SK-N-SH (cell line): ENCODE measurements around the gene CRTC1. TPM values are rescaled to one million over a fixed set of nuclear protein-coding genes. Genes with fewer than 3 reads are reported as not detected.

Experiments
- CTCF ChIA-PET: fragments of 300-600, 350-600 bp; formaldehyde crosslinking; extraction: SDS; loops from one replicate; lab custom pipeline; 2021; lab: Yijun Ruan, JAX
- POLR2A ChIA-PET: fragments of 350-600 bp; sonication (Branson Sonifier 250); formaldehyde crosslinking; extraction: SDS; loops from one replicate; lab custom pipeline; 2020; ENCODE audit warnings: antibody characterized with exemption, inconsistent platforms; lab: Yijun Ruan, JAX
- DNase-seq: peaks from one replicate; pipeline ENCODE4 v3.0.0; 2012
- H2AFZ ChIP-seq: fragments of 200-600 bp; sonication (generic); 2 replicates; pipeline ENCODE4 v1.8.1; 2016; ENCODE audit warnings: antibody characterized with exemption, mild to moderate bottlenecking, low read depth
- H3F3A ChIP-seq: fragments of 200-600 bp; sonication (generic); replicated peaks from 2 replicates; pipeline ENCODE3; 2016; ENCODE audit warnings: antibody characterized with exemption, mild to moderate bottlenecking; ENCODE audit not compliant: insufficient read depth
- H3K27ac ChIP-seq, 2 experiments: fragments of 200-500 bp in 1 of 2; fragments of 200-600 bp in 1 of 2; sonication (Bioruptor generic) in 1 of 2; sonication (generic), shearing (Covaris generic) in 1 of 2; 2 replicates each; pipeline versions ENCODE4 v1.5.1 to v1.6.1; 2014 to 2016; ENCODE audit warnings: low read depth in 2 of 2, inconsistent platforms in 1 of 2, low read length in 1 of 2, mild to moderate bottlenecking in 1 of 2, mixed read lengths in 1 of 2
- H3K27me3 ChIP-seq: fragments of 200-600 bp; sonication (generic), shearing (Covaris generic); 2 replicates; pipeline ENCODE4 v1.6.1; 2016; ENCODE audit warnings: mixed run types; ENCODE audit not compliant: insufficient read depth
- H3K36me3 ChIP-seq, 2 experiments: fragments of 200-500 bp in 1 of 2; fragments of 200-600 bp in 1 of 2; sonication (Bioruptor generic) in 1 of 2; sonication (generic) in 1 of 2; replicated peaks in 1 of 2; 2 replicates each; pipeline versions ENCODE3 to v1.5.1; 2014 to 2016; ENCODE audit warnings: low read length in 1 of 2, mild to moderate bottlenecking in 1 of 2; ENCODE audit not compliant: insufficient read depth in 2 of 2, control insufficient read depth in 1 of 2
- H3K4me1 ChIP-seq, 2 experiments: fragments of 200-500 bp in 1 of 2; fragments of 200-600 bp in 1 of 2; sonication (Bioruptor generic) in 1 of 2; sonication (generic), shearing (Covaris generic) in 1 of 2; 2 replicates each; pipeline versions ENCODE4 v1.5.1 to v1.6.1; 2014 to 2016; ENCODE audit warnings: low read depth in 1 of 2, low read length in 1 of 2, mixed run types in 1 of 2; ENCODE audit not compliant: insufficient read depth in 2 of 2, control insufficient read depth in 1 of 2
- H3K4me2 ChIP-seq: fragments of 200-600 bp; sonication (generic), shearing (Covaris generic); 2 replicates; pipeline ENCODE4 v1.6.1; 2017; ENCODE audit warnings: mixed run types
- H3K4me3 ChIP-seq, 2 experiments: fragments of 200-500 bp in 1 of 2; fragments of 200-600 bp in 1 of 2; sonication (Bioruptor generic) in 1 of 2; sonication (generic), shearing (Covaris generic) in 1 of 2; 2 replicates each; pipeline versions ENCODE4 v1.5.1 to v1.8.1; 2014 to 2016; ENCODE audit warnings: low read depth in 2 of 2, inconsistent platforms in 1 of 2, low read length in 1 of 2, mild to moderate bottlenecking in 1 of 2, mixed read lengths in 1 of 2, moderate library complexity in 1 of 2
- H3K79me2 ChIP-seq: fragments of 200-600 bp; sonication (generic); 2 replicates; pipeline ENCODE4 v1.8.1; 2017; ENCODE audit warnings: mild to moderate bottlenecking; ENCODE audit not compliant: insufficient read depth
- H3K9ac ChIP-seq: fragments of 200-600 bp; sonication (generic); 2 replicates; pipeline ENCODE4 v1.6.1; 2017; ENCODE audit warnings: mixed run types
- H3K9me2 ChIP-seq: fragments of 200-600 bp; sonication (generic); 2 replicates; pipeline ENCODE4 v1.6.1; 2017; ENCODE audit warnings: mixed run types
- H3K9me3 ChIP-seq: fragments of 200-600 bp; sonication (generic); 2 replicates; pipeline ENCODE4 v1.6.1; 2017; ENCODE audit warnings: mixed run types, mild to moderate bottlenecking, moderate library complexity
- H4K20me1 ChIP-seq: fragments of 200-600 bp; sonication (generic); 2 replicates; pipeline ENCODE4 v1.6.1; 2017; ENCODE audit warnings: mild to moderate bottlenecking, mixed run types; ENCODE audit not compliant: insufficient read depth
- ELF1 ChIP-seq: IDR thresholded peaks from 2 replicates; pipeline ENCODE4 v1.4.0; 2012
- EZH2phosphoT487 ChIP-seq: fragments of 200-600 bp; sonication (generic); IDR thresholded peaks from 2 replicates; pipeline ENCODE4 v1.6.1; 2017; ENCODE audit warnings: low read depth, mixed run types, mild to moderate bottlenecking, antibody characterized with exemption, moderate library complexity, borderline replicate concordance
- FOSL2 ChIP-seq: IDR thresholded peaks from 2 replicates; pipeline ENCODE4 v1.4.0; 2012; ENCODE audit warnings: low read depth, mild to moderate bottlenecking, moderate library complexity, borderline replicate concordance
- FOXM1 ChIP-seq: IDR thresholded peaks from 2 replicates; pipeline ENCODE4 v1.4.0; 2012; ENCODE audit warnings: low read depth, mild to moderate bottlenecking
- GATA2 ChIP-seq: sonication (generic); formaldehyde crosslinking; IDR thresholded peaks from 2 replicates; pipeline ENCODE4 v1.5.0; 2020; ENCODE audit warnings: mild to moderate bottlenecking, missing genetic modification reagents
- JUND ChIP-seq: IDR thresholded peaks from 2 replicates; pipeline ENCODE4 v1.4.0; 2012
- MXI1 ChIP-seq: IDR thresholded peaks from 2 replicates; pipeline ENCODE4 v1.6.1; 2012; ENCODE audit warnings: mild to moderate bottlenecking, low read depth, low read length, improper control_type of control experiment
- POLR2AphosphoS5 ChIP-seq: IDR thresholded peaks from 2 replicates; pipeline ENCODE4 v1.6.1; 2012; ENCODE audit warnings: low read depth, low read length
- RAD21 ChIP-seq: IDR thresholded peaks from 2 replicates; pipeline ENCODE4 v1.6.1; 2012; ENCODE audit warnings: mild to moderate bottlenecking, low read length
- RCOR1 ChIP-seq: fragments of 150-350 bp; IDR thresholded peaks from 2 replicates; pipeline ENCODE4 v1.6.1; 2017; ENCODE audit warnings: antibody characterized with exemption, low read length
- RFX5 ChIP-seq: IDR thresholded peaks from 2 replicates; pipeline ENCODE4 v1.6.1; 2012; ENCODE audit warnings: mild to moderate bottlenecking, improper control_type of control experiment, low read length
- TAF1 ChIP-seq: IDR thresholded peaks from 2 replicates; pipeline ENCODE4 v1.6.1; 2012; ENCODE audit warnings: low read depth, mild to moderate bottlenecking, low read length, moderate library complexity, borderline replicate concordance
- USF2 ChIP-seq: fragments of 150-350 bp; IDR thresholded peaks from 2 replicates; pipeline ENCODE4 v1.6.1; 2017; ENCODE audit warnings: antibody characterized with exemption, low read length, low read depth, borderline replicate concordance
- YY1 ChIP-seq: IDR thresholded peaks from 2 replicates; pipeline ENCODE4 v1.4.0; 2012; ENCODE audit warnings: low read depth, mild to moderate bottlenecking
- WGBS: methylation state at CpG from one replicate; pipeline ENCODE4 v1.1.6; 2017; ENCODE audit warnings: low lambda C conversion rate; 5-methylcytosine and 5-hydroxymethylcytosine counted together
- polyA plus RNA-seq, 3 experiments: library from polyadenylated mRNA; depleted of rRNA; stranded (reverse); fragments of >200 nt; gene quantifications; 2 replicates each; pipeline ENCODE4 v1.2.3, GENCODE V29; 2012
- TF ChIP-seq, protein P1 (sequence below): IDR thresholded peaks from 2 replicates; pipeline ENCODE4 v1.4.0; 2012; ENCODE audit warnings: low read depth, borderline replicate concordance
- TF ChIP-seq, protein P2 (sequence below): IDR thresholded peaks from 2 replicates; pipeline ENCODE4; 2012

CRTC1 gene
- polyA plus RNA-seq, 1 of the 3 experiments (the other 2 are of a cell fraction) = 5.0 TPM

- H3F3A ChIP-seq = no peaks in the 10 kb centered on the region
- H3K27me3 ChIP-seq = no peaks in the 10 kb centered on the region
- H3K36me3 ChIP-seq = peaks cover 0 to 19% of the 10 kb centered on the region in 2 experiments
- WGBS = 69% methylated on average over 13 of the region's 13 CpGs
- no peaks in the 10 kb centered on the region for H3K79me2 ChIP-seq
- no peak overlapping the region for H3K9ac ChIP-seq
- no peaks in the 10 kb centered on the region for H3K9me2 ChIP-seq
- H2AFZ ChIP-seq = no peak overlapping the region
- no peaks in the 10 kb centered on the region for H4K20me1 ChIP-seq
- no peak overlapping the region for H3K4me2 ChIP-seq
- ChIA-PET CTCF (interaction anchor here (1.7 to 3.1 kb wide), 2 partner anchors 76 to 80 kb away, joined by 6 to 8 read pairs; no protein-coding TSS in a partner anchor), POLR2A (no interaction called here)
- peaks cover 0 to 26% of the 10 kb centered on the region in 2 experiments; a peak in 2 of 4 replicates for H3K4me1 ChIP-seq
- H3K9me3 ChIP-seq = no peaks in the 10 kb centered on the region
- no peak for TF ChIP-seq RCOR1
- no peak for TF ChIP-seq JUND
- TF ChIP-seq, protein P1, sequence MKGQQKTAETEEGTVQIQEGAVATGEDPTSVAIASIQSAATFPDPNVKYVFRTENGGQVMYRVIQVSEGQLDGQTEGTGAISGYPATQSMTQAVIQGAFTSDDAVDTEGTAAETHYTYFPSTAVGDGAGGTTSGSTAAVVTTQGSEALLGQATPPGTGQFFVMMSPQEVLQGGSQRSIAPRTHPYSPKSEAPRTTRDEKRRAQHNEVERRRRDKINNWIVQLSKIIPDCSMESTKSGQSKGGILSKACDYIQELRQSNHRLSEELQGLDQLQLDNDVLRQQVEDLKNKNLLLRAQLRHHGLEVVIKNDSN = no peak
- TF ChIP-seq MXI1 = no peak
- TF ChIP-seq EZH2phosphoT487 = no peak
- no peak for TF ChIP-seq USF2
- no peak for TF ChIP-seq GATA2 (CRISPR knock-in tag)
- no peak for TF ChIP-seq FOXM1
- TF ChIP-seq ELF1 = no peak
- no peak for TF ChIP-seq TAF1
- H3K27ac ChIP-seq = peak overlapping the region in 1 of 2 experiments; percentile 74; a peak in 2 of 4 replicates
- peak; percentile 70 for DNase-seq
- no peak overlapping the region for H3K4me3 ChIP-seq
Measured at GRCh38 chr19:18670312-18670711, 13.2 kb upstream of the CRTC1 start.

GRCh38 chr19:18671303-18672043 is 12.0 kb upstream of the CRTC1 start:
- Histone ChIP-seq H3K27me3 (no peaks in the 10 kb centered on the region), H3K9ac (no peak overlapping the region), H3K9me3 (no peaks in the 10 kb centered on the region), H3F3A (no peaks in the 10 kb centered on the region), H3K36me3 (peaks cover 0 to 17% of the 10 kb centered on the region in 2 experiments), H3K79me2 (no peaks in the 10 kb centered on the region), H2AFZ (no peak overlapping the region), H3K27ac (no peak overlapping the region; a peak in 1 of 4 replicates), H3K4me2 (no peak overlapping the region), H3K4me3 (no peak overlapping the region), H3K4me1 (peaks cover 0 to 26% of the 10 kb centered on the region in 2 experiments; a peak in 2 of 4 replicates), H4K20me1 (no peaks in the 10 kb centered on the region), H3K9me2 (no peaks in the 10 kb centered on the region)
- POLR2A ChIA-PET = interaction anchor here (0.6 kb wide), 2 partner anchors 11 to 113 kb away, joined by 3 to 5 read pairs; no protein-coding TSS in a partner anchor
- CTCF ChIA-PET = interaction anchor here (1.2 to 3.1 kb wide), 5 partner anchors 10 to 220 kb away, joined by 3 to 8 read pairs (median 6); partner anchors contain the start of gene TMEM59L
- WGBS = 87% methylated on average over 26 of the region's 35 CpGs
- DNase-seq = no peak
- TF ChIP-seq FOXM1 (no peak), RFX5 (no peak), MXI1 (no peak), POLR2AphosphoS5 (no peak), RAD21 (no peak), RCOR1 (no peak), YY1 (no peak), ELF1 (no peak), FOSL2 (no peak)
- TF ChIP-seq, protein P2, sequence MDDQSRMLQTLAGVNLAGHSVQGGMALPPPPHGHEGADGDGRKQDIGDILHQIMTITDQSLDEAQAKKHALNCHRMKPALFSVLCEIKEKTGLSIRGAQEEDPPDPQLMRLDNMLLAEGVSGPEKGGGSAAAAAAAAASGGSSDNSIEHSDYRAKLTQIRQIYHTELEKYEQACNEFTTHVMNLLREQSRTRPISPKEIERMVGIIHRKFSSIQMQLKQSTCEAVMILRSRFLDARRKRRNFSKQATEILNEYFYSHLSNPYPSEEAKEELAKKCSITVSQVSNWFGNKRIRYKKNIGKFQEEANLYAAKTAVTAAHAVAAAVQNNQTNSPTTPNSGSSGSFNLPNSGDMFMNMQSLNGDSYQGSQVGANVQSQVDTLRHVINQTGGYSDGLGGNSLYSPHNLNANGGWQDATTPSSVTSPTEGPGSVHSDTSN = no peak
